HG03025 (cell line): ENCODE data around the gene FAM153A.
"Not testable (repeated sequence)": the region's sequence is repeated elsewhere in the genome, so short reads cannot be mapped to it uniquely, and the experiment has no call there.

Experiments used
- ATAC-seq: cut with Tn5 transposase; IDR thresholded peaks from one replicate; pipeline ENCODE4 v1.9.1; 2021; ENCODE audit warnings: mild to moderate bottlenecking, moderate library complexity; ENCODE audit not compliant: unreplicated experiment, low FRiP score

FAM153A gene

GRCh38 chr5:177782792-177783633 lies at the start of gene FAM153A:
FAM153A (minus strand) TSS chr5:177782899.
- not testable (repeated sequence) for ATAC-seq

GRCh38 chr5:177832287-177832686 lies 49.6 kb upstream of the FAM153A start:
- ATAC-seq: not testable (repeated sequence)

GRCh38 chr5:177826073-177826472 lies 43.4 kb upstream of the FAM153A start:
- ATAC-seq: not testable (repeated sequence)

- ATAC-seq: not testable (repeated sequence)
Measured at GRCh38 chr5:177824776-177825175, 42.1 kb upstream of the FAM153A start.

- ATAC-seq: not testable (repeated sequence)
Measured at GRCh38 chr5:177822489-177822888, 39.8 kb upstream of the FAM153A start.

- not testable (repeated sequence) for ATAC-seq
Measured at GRCh38 chr5:177819664-177820063, 37.0 kb upstream of the FAM153A start.

GRCh38 chr5:177812814-177813425 lies 30.2 kb upstream of the FAM153A start:
- not testable (repeated sequence) for ATAC-seq

- not testable (repeated sequence) for ATAC-seq
Measured at GRCh38 chr5:177812160-177812743, 29.6 kb upstream of the FAM153A start.

GRCh38 chr5:177809209-177809913 lies 26.7 kb upstream of the FAM153A start:
- ATAC-seq: not testable (repeated sequence)

GRCh38 chr5:177808420-177808819 lies 25.7 kb upstream of the FAM153A start:
- ATAC-seq: not testable (repeated sequence)

GRCh38 chr5:177807265-177807664 lies 24.6 kb upstream of the FAM153A start:
- not testable (repeated sequence) for ATAC-seq

GRCh38 chr5:177801427-177801826 lies 18.7 kb upstream of the FAM153A start:
- not testable (repeated sequence) for ATAC-seq

GRCh38 chr5:177798237-177798840 lies 15.6 kb upstream of the FAM153A start:
- not testable (repeated sequence) for ATAC-seq

GRCh38 chr5:177793272-177793671 lies 10.6 kb upstream of the FAM153A start:
- ATAC-seq: not testable (repeated sequence)

- not testable (repeated sequence) for ATAC-seq
Measured at GRCh38 chr5:177791649-177792048, 8.9 kb upstream of the FAM153A start.

GRCh38 chr5:177782169-177782568 lies 530 bp downstream of the FAM153A start:
- ATAC-seq: not testable (repeated sequence)

GRCh38 chr5:177771206-177771605 lies 11.5 kb downstream of the FAM153A start:
- not testable (repeated sequence) for ATAC-seq

- ATAC-seq: not testable (repeated sequence)
Measured at GRCh38 chr5:177770646-177771045, 12.1 kb downstream of the FAM153A start.

GRCh38 chr5:177763737-177764508 lies 18.8 kb downstream of the FAM153A start:
- not testable (repeated sequence) for ATAC-seq
